Activated CD8-positive, alpha-beta memory T cell treated with anti-CD3 and anti-CD28 coated beads for 24 hours (primary cell): Measurements from ENCODE around the gene TSHR.

Source experiments
- DNase-seq: peaks from one replicate; pipeline ENCODE4 v3.0.0-alpha.2; 2020

Gene TSHR

GRCh38 chr14:81144824-81145603, 189.6 kb downstream of the TSHR start:
- no peak for DNase-seq

- DNase-seq: no peak
Measured at GRCh38 chr14:81147140-81147897, 191.9 kb downstream of the TSHR start.

- no peak for DNase-seq
Measured at GRCh38 chr14:81148635-81149034, 193.2 kb downstream of the TSHR start.

GRCh38 chr14:81153187-81153586, 197.8 kb downstream of the TSHR start:
- no peak for DNase-seq

- DNase-seq: no peak
Measured at GRCh38 chr14:81157431-81157830, 202.0 kb downstream of the TSHR start.

- DNase-seq: no peak
Measured at GRCh38 chr14:81161088-81161487, 205.7 kb downstream of the TSHR start.

GRCh38 chr14:81161749-81162148, 206.3 kb downstream of the TSHR start:
- no peak for DNase-seq

GRCh38 chr14:81162941-81163340, 207.5 kb downstream of the TSHR start:
- no peak for DNase-seq

GRCh38 chr14:81164167-81164774, 208.8 kb downstream of the TSHR start:
- peak; percentile 65 for DNase-seq

- DNase-seq: no peak
Measured at GRCh38 chr14:81165188-81165587, 209.8 kb downstream of the TSHR start.

GRCh38 chr14:81166121-81166520, 210.7 kb downstream of the TSHR start:
- DNase-seq: no peak

GRCh38 chr14:81169267-81169666, 213.8 kb downstream of the TSHR start:
- DNase-seq: no peak

GRCh38 chr14:81169711-81170103, 214.3 kb downstream of the TSHR start:
- DNase-seq: no peak

- peak; percentile 95 for DNase-seq
Measured at GRCh38 chr14:81170104-81170828, 214.8 kb downstream of the TSHR start.

GRCh38 chr14:81170829-81171195, 215.4 kb downstream of the TSHR start:
- DNase-seq: no peak

- DNase-seq: no peak
Measured at GRCh38 chr14:81172353-81172752, 216.9 kb downstream of the TSHR start.

GRCh38 chr14:81172881-81173280, 217.5 kb downstream of the TSHR start:
- no peak for DNase-seq

GRCh38 chr14:81176241-81176640, 220.8 kb downstream of the TSHR start:
- no peak for DNase-seq

GRCh38 chr14:81177225-81177624, 221.8 kb downstream of the TSHR start:
- no peak for DNase-seq

- DNase-seq: no peak
Measured at GRCh38 chr14:81178063-81178462, 222.6 kb downstream of the TSHR start.

GRCh38 chr14:81179631-81180030, 224.2 kb downstream of the TSHR start:
- no peak for DNase-seq

- no peak for DNase-seq
Measured at GRCh38 chr14:81187832-81188522, 232.6 kb downstream of the TSHR start.

GRCh38 chr14:81192594-81192993, 237.2 kb downstream of the TSHR start:
- no peak for DNase-seq
